Activated T-cell treated with anti-CD3 and anti-CD28 coated beads, Interleukin-2, amount 50 U/mL, for 48 hours (primary cell): ENCODE data around the gene KRT5.

Source experiments
- DNase-seq, 2 experiments: peaks; one replicate each; pipeline ENCODE4 v3.0.0-alpha.2; 2020

The KRT5 gene

DNA sequence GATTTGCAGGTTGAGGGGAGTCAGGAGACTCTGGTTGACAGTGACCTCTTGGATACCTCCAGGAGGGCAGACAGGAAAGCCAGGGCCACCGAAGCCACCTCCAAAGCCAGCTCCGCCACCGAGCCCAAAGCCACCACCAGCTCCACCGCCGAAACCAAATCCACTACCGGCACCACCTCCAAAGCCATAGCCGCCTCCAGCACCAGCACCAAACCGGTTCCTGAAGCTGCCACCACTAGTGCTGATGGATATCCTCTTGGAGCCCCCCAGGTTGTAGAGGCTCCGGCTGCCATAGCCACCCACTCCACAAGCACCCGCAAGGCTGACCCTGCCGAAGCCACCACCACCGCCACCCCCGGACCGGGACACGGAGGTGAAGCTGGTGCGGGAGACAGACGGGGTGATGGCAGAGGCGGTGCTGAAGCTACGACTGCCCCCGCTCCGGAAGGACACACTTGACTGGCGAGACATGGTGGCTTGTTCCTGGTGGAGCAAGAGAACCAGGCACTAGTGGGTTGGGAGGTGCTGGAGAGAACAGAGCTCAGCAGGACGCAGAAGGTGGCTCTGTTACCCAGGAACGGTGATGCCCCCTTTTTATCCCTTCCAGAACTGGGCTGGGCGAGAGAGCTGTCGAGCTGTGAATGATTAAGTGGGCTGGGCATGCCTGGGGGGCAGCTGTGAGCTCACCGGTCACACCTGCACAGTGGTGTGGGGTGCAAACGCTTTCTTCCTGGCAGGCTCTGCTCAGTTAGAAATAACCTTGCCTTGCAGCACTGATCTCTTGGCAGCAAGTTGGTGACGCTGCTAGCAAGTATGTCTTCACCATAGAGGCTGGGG is at the start of gene KRT5:
TSS of gene KRT5 (minus strand) at position 569 of the 837 bp plus-strand sequence. CDS start at position 471, 98 bp downstream.
- no peak for DNase-seq

GRCh38 chr12:52568111-52568510 is 47.9 kb upstream of the KRT5 start:
- no peak for DNase-seq

- no peak for DNase-seq
Measured at GRCh38 chr12:52566847-52567291, 46.7 kb upstream of the KRT5 start.

- no peak for DNase-seq
Measured at GRCh38 chr12:52564582-52564981, 44.4 kb upstream of the KRT5 start.

DNA sequence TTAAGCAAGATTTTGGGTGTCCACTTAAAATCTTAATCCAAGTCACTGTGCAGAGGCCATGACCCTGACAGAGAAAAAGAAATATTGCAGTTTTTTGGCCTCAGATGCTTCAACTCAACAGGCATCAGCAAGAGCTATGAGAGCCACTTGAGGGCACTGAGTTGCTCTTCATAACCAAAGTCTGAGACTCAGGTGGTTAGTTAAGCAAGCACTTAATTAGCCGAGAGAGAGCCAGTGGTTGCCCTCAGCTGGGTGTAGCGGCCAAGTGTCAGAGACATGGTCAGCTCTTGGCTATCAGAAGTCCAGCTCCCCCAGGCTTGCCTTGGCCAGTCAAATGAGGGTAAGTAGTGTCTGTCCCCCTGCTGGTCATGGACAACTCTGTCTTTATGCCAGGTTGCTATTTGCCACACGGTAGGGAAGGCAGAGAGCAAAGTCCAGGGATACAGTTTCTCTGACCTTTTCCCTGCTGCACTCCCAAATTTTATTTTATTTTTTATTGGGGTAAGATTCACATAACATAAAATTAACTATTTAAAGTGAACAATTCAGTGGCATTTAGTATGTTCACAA is 41.8 kb upstream of the KRT5 start:
- no peak for DNase-seq

DNA sequence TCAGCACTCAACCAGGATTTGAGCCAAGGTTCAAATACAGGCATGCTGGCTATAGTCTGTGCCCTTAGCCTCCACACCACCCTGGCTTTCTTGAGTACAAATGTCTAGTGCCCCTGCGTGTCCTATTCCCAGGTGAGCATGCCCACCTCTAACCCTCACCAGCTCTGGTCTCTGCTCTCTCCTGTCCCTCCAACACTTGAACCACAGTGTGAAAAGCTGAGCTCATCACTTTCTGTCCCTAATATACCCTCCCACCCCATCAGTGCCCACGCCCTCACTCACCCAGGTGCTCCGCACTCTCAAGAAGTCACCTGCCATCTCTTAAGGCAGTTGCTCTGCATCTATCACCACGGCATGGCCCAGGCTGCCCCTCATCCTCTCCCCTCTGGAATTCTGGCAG is 39.8 kb upstream of the KRT5 start:
- DNase-seq = no peak

DNA sequence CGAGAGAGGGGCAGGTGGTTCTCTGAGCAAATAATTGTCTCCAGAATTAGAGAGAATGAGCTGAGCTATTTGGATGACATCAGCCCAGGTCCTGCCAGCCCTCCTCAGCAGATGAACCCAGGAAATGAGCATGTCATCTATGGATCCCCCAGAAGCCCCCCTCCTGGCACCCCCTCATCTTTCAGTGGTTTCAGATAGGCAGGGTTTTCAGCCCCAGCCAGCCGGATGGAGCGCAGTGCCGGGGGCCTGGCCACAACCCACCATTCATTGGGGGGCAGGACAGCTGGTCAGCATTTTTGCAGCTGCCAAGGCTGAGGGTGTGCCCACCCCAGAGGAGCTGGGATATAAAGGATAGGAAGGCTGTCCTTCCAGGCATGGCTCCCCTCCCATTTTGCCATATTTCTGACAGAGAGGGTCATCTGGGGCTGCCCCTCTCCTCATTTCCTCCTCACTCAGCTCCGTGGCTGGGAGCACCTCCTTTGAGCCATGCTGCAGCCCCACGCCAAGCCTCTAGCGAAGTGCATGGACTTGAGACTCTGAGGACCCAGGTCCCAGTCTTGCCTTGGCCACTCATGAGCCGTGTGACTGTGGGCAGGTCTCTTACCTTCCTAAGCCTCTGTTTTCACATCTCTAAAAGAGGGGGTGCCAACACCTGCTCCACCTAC is 38.7 kb upstream of the KRT5 start:
- no peak for DNase-seq

DNA sequence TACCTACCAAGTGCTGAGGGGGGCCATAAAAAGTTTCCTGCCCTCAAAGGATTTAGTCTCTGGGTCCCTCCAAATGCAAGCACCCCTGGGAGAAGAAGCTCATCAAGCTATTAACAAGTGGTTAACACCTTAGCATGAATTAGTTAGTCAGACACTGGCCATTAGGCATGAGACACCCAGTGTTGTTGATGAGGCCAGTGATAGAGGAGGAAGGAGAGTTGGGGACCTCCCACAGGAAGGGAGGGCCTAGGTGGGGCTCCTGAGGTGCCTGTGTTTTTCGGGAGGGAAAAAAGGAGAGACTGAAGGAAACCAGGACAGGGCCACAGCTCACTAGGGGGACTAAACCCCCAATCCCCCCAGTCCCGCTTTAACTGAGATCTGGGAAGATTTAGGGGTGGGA is 37.3 kb upstream of the KRT5 start:
- no peak for DNase-seq

GRCh38 chr12:52555577-52555976 is 35.4 kb upstream of the KRT5 start:
- no peak for DNase-seq

- no peak for DNase-seq
Measured at GRCh38 chr12:52552681-52553195, 32.5 kb upstream of the KRT5 start, which contains the start of gene KRT71. Gene KRT71, minus strand, starts transcription at chr12:52553145. Its CDS starts 68 bp downstream, at chr12:52553077.

- DNase-seq = no peak
Measured at GRCh38 chr12:52552055-52552454, 31.9 kb upstream of the KRT5 start.

DNA sequence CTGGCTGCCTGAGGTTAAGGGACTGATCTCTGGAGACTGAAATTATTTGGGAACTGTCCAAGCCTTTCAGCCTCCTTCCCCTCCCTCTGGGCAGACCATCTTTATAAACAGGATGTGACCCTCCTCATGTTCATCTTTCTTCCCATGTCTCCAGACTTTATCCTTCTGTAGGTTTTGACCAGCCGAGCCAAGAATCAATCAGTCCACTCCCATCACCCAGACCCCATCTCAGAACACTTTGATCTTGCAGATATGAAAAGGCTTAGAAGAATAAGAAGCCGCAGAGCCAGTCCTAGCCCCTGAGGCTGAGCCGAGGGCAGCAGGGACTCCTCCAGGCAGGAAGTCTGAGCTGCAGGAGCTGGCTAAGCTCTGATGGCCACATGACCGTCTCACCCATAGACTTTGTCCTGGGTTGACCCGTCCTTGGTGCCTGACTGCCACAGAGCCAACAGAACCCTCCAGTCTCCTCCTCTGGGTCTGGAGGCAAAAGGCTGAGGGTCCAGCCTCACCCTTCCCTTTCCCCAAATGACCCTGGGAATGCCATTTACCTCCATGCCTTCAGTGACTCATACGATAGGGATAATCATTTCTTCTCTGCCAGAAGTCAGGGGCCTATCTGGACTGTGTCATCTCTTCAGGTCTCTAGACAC is 31.1 kb upstream of the KRT5 start:
- no peak for DNase-seq

- no peak for DNase-seq
Measured at GRCh38 chr12:52546126-52546525, 25.9 kb upstream of the KRT5 start.

DNA sequence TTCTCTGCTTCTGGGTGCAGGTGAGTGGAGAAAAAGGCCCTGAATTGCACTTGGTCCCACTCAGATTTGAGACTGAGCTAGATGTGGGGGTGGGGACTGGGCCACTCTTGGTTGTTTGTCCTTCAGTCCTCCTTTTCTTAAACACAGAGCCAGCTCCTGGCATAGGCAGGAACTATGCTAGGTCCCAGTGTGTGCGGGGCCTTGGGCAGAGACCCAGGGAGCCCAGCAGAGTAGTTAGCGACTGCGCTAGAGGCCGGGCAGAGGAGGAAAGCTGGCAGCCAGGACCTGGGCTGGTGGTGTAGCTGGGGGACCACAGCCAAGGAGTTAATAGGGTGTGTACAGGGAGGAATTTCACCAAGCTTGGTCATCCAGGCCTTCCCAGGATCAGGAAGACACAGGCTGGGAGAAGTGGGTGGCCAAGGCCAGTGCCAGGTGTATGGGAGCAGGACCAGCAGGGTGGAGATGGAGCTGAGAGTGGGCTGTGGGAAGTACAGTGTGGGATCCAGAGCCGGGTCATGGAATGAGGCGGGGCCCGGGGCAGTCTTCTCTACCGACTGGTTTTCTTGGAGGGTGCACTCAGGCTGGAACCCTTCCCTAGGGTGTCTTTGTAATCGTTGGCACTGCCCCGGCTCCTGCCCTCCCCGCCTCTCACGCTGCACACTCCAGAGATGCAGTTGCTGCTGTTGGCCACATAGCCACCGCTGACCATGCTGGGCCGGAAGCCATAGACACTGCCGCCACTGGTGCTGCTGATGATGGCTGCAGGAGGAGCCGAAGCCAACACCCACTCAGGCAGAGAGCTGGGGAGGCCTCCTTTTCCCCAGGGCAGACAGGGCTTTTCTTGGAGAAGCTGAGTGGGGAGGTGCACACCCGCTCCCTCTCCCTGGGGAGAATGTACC is 24.0 kb upstream of the KRT5 start:
- no peak for DNase-seq

DNA sequence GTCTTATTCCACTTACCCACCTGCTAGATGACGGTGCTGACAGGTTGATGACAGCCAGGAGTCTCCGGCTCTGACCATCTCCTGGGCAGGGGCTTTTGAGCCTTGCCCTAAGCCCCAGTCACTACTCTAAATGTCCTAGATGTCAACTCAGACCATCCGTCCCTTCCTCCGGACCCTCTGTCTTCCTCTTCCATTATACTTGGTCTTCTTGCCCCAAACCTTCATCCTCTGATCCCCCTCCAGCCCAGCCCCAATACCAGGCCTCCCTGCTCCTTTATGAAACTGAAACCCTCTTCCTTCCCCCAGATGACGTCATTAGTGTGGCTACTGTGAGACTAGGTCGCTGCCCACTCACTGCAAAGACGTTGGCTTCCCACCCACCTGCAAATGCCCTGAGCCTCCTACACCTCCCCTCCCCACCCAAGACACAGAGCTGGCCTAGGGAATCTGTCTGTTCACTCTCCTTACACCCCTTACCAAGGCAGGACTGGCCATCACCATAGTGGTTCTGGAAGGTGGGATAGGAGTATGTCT is 22.7 kb upstream of the KRT5 start:
- DNase-seq = no peak

- no peak for DNase-seq
Measured at GRCh38 chr12:52542157-52542556, 22.0 kb upstream of the KRT5 start.

DNA sequence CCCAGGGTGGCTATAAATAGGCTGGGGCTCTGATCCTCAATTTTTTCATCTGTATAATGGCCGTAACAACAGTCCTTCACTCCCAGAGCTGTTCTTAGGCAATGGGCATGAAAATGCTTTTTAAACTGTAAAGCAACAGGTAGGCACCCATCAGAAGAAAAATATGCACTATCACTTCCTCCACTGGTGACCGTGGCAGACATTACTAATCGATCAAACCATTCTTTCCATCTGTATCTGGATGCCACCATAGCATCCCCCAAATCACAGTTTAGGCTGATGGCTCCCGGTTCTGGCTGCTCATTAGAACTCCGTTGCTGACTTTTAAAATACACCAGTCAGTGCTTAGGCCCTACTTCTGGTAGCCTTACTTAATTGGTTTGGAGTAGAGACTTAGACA is 21.5 kb upstream of the KRT5 start:
- DNase-seq = no peak

GRCh38 chr12:52540531-52540930 is 20.3 kb upstream of the KRT5 start:
- no peak for DNase-seq

GRCh38 chr12:52539821-52540173 is 19.6 kb upstream of the KRT5 start:
- DNase-seq = no peak

DNA sequence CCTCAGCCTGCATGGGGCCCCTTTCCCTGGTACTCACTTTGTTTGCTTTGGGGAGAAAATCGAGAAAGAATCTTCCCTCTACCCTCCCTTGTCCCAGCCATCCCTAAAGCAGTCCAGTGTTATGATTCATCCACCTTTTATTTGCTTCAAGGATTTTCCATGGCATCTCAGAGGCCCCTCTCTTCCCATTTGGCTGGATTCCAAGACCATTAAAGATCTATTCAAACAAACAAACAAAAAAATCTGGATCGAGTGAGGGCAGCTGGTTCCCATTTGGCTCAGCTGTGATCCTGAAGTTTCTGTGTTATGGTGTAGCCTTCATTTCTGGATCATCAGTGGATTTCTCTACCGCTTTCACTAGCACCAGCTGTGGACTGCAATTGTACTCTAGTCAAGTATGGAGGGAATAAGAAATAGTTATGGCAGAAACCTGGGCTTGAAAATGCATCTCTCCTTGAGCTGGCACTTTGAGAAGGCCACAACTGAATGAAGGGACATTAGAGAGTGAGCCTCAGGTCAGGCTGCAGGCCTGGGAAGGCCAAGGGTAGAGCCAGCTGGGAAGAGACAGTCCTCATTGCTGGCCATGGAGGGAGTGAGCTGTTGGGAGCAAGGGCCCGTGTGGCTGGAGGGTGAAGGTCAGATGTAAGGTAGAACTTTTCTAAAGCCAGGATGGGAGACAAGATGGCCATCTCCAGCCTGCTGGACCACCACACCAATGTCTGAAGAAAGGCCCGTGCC is 19.1 kb upstream of the KRT5 start:
- no peak for DNase-seq

DNA sequence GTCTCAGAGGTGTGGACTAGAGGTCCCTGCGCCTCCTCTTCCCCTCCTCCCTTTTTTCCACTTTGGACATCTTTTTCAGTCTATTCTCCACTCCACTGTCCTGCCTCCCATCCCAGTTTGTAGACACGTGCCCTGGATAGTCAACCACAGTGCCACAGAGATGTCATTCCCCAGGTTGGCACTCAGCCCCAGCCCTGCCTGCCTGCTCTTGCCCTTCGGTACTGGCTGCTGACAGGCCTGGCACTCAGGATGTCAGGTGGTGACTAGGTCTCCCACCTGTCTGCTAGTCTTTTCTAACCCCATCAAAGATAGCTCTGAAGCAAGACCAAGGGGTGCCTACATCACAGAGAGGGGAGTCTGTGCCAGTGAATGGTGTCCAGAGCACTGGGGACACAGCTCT is 16.9 kb upstream of the KRT5 start:
- DNase-seq = no peak
